Measurements from ENCODE around the gene CD209. TPM values are rescaled to one million over a fixed set of nuclear protein-coding genes. Genes with fewer than 3 reads are reported as not detected.

Gene CD209
- total RNA-seq, 2 experiments from 2014 or later = not detected

- intact Hi-C loops (cut with micrococcal nuclease; ENCODE audit: unreplicated experiment) = no loop called here
- H3K4me1 ChIP-seq (ENCODE audit: insufficient read depth, low read length, poor library complexity, severe bottlenecking) = peaks cover 5% of the 10 kb centered on the region
- DNase-seq (ENCODE audit: low spot score) = no peak
- H3K4me2 ChIP-seq (ENCODE audit: low read length) = no peak overlapping the region
- H3K9me2 ChIP-seq (ENCODE audit: insufficient read depth, low read length) = no peaks in the 10 kb centered on the region
- no peak overlapping the region for H3K4me3 ChIP-seq (ENCODE audit: low read depth, low read length, poor library complexity, severe bottlenecking)
- H3K79me2 ChIP-seq (ENCODE audit: insufficient read depth, low read depth, low read length) = no peaks in the 10 kb centered on the region
- H3K9me3 ChIP-seq (ENCODE audit: low read length) = no peaks in the 10 kb centered on the region
- TF ChIP-seq CTCF (conservative IDR thresholded peaks at IDR 0.05; ENCODE audit: low read length) (no peak), EZH2phosphoT487 (IDR thresholded peaks at IDR 0.05; ENCODE audit: borderline replicate concordance, low read depth, low read length) (no peak)
- ChIA-PET POLR2A (no interaction called here), CTCF (ENCODE audit: unreplicated experiment) (no interaction called here)
- H2AFZ ChIP-seq (ENCODE audit: low read length) = no peak overlapping the region
- H3K36me3 ChIP-seq (ENCODE audit: insufficient read depth, low read length) = no peaks in the 10 kb centered on the region
- no peak overlapping the region for H3K27ac ChIP-seq (ENCODE audit: low read depth, low read length, poor library complexity, severe bottlenecking)
- BruUV-seq (replicated peaks) = no TSS peak
- H4K20me1 ChIP-seq (ENCODE audit: insufficient read depth, low read length) = no peaks in the 10 kb centered on the region
Measured at GRCh38 chr19:7773841-7774240, 26.5 kb upstream of the CD209 start.

GRCh38 chr19:7772752-7773291, 25.5 kb upstream of the CD209 start:
- TF ChIP-seq EZH2phosphoT487 (IDR thresholded peaks at IDR 0.05; ENCODE audit: borderline replicate concordance, low read depth, low read length) (no peak), CTCF (conservative IDR thresholded peaks at IDR 0.05; ENCODE audit: low read length) (no peak)
- no peaks in the 10 kb centered on the region for H3K9me2 ChIP-seq (ENCODE audit: insufficient read depth, low read length)
- POLR2A ChIA-PET = no interaction called here
- H3K9me3 ChIP-seq (ENCODE audit: low read length) = no peaks in the 10 kb centered on the region
- intact Hi-C loops (cut with micrococcal nuclease; ENCODE audit: unreplicated experiment) = no loop called here
- H2AFZ ChIP-seq (ENCODE audit: low read length) = no peak overlapping the region
- no peak overlapping the region for H3K4me3 ChIP-seq (ENCODE audit: low read depth, low read length, poor library complexity, severe bottlenecking)
- CTCF ChIA-PET (ENCODE audit: unreplicated experiment) = no interaction called here
- no peak overlapping the region for H3K4me2 ChIP-seq (ENCODE audit: low read length)
- no peaks in the 10 kb centered on the region for H3K4me1 ChIP-seq (ENCODE audit: insufficient read depth, low read length, poor library complexity, severe bottlenecking)
- no peaks in the 10 kb centered on the region for H3K79me2 ChIP-seq (ENCODE audit: insufficient read depth, low read depth, low read length)
- no peaks in the 10 kb centered on the region for H4K20me1 ChIP-seq (ENCODE audit: insufficient read depth, low read length)
- no peak overlapping the region for H3K27ac ChIP-seq (ENCODE audit: low read depth, low read length, poor library complexity, severe bottlenecking)
- BruUV-seq (replicated peaks) = no TSS peak
- no peak for DNase-seq (ENCODE audit: low spot score)
- H3K36me3 ChIP-seq (ENCODE audit: insufficient read depth, low read length) = no peaks in the 10 kb centered on the region

GRCh38 chr19:7771072-7771471, 23.7 kb upstream of the CD209 start:
- Histone ChIP-seq H2AFZ (ENCODE audit: low read length) (no peak overlapping the region), H3K79me2 (ENCODE audit: insufficient read depth, low read depth, low read length) (no peaks in the 10 kb centered on the region), H3K27ac (ENCODE audit: low read depth, low read length, poor library complexity, severe bottlenecking) (no peak overlapping the region), H3K4me3 (ENCODE audit: low read depth, low read length, poor library complexity, severe bottlenecking) (no peak overlapping the region), H3K4me2 (ENCODE audit: low read length) (no peak overlapping the region), H3K4me1 (ENCODE audit: insufficient read depth, low read length, poor library complexity, severe bottlenecking) (no peaks in the 10 kb centered on the region), H3K36me3 (ENCODE audit: insufficient read depth, low read length) (no peaks in the 10 kb centered on the region), H3K9me2 (ENCODE audit: insufficient read depth, low read length) (no peaks in the 10 kb centered on the region), H4K20me1 (ENCODE audit: insufficient read depth, low read length) (no peaks in the 10 kb centered on the region), H3K9me3 (ENCODE audit: low read length) (no peaks in the 10 kb centered on the region)
- BruUV-seq (replicated peaks) = no TSS peak
- TF ChIP-seq CTCF (conservative IDR thresholded peaks at IDR 0.05; ENCODE audit: low read length) = no peak
- TF ChIP-seq EZH2phosphoT487 (IDR thresholded peaks at IDR 0.05; ENCODE audit: borderline replicate concordance, low read depth, low read length) = no peak
- POLR2A ChIA-PET = interaction anchor here (0.6 kb wide), 2 partner anchors 426 to 536 kb away, joined by 3 read pairs; no protein-coding TSS in a partner anchor
- CTCF ChIA-PET (ENCODE audit: unreplicated experiment) = no interaction called here
- intact Hi-C loops (cut with micrococcal nuclease; ENCODE audit: unreplicated experiment) = no loop called here
- no peak for DNase-seq (ENCODE audit: low spot score)
